Activated CD4-positive, alpha-beta T cell treated with anti-CD3 and anti-CD28 coated beads for 36 hours (primary cell): Measurements from ENCODE around the gene FOXG1. TPM values are rescaled to one million over a fixed set of nuclear protein-coding genes. Genes with fewer than 3 reads are reported as not detected.
A peak's percentile ranks its signal among the peaks of the same experiment; 100 is the strongest.

ENCODE experiments used
- ATAC-seq: fragments of 200-7000 bp; cut with Tn5 transposase; one replicate; pipeline ENCODE4 v1.10.0; 2021; ENCODE audit warnings: mild to moderate bottlenecking, moderate library complexity
- CTCF ChIA-PET: fragments of 350-600 bp; sonication (Branson Sonifier 250); formaldehyde crosslinking; loops from one replicate; lab custom pipeline; 2021; ENCODE audit warnings: antibody characterized with exemption; lab: Charles Lee
- POLR2A ChIA-PET: fragments of 350-600 bp; sonication (Branson Sonifier 250); formaldehyde crosslinking; loops from one replicate; lab custom pipeline; 2021; ENCODE audit warnings: antibody characterized with exemption, inconsistent platforms; lab: Charles Lee
- DNase-seq: peaks from one replicate; pipeline ENCODE4 v3.0.0-alpha.2; 2020
- H3K27ac Mint-ChIP-seq: one replicate; pipeline ENCODE4 v1.8.0; 2021; ENCODE audit warnings: mixed read lengths
- H3K27me3 Mint-ChIP-seq: one replicate; pipeline ENCODE4 v1.8.0; 2021; ENCODE audit warnings: mixed read lengths
- H3K36me3 Mint-ChIP-seq: one replicate; pipeline ENCODE4 v1.8.0; 2021; ENCODE audit warnings: low read depth, mixed read lengths
- H3K4me1 Mint-ChIP-seq: one replicate; pipeline ENCODE4 v1.8.0; 2021; ENCODE audit warnings: mixed read lengths
- H3K4me3 Mint-ChIP-seq: one replicate; pipeline ENCODE4 v1.8.0; 2021; ENCODE audit warnings: mild to moderate bottlenecking, moderate library complexity, mixed read lengths
- H3K9me3 Mint-ChIP-seq: one replicate; pipeline ENCODE4 v1.8.0; 2021; ENCODE audit warnings: low read depth, mixed read lengths
- intact Hi-C, 2 experiments: fragments of 100-400 bp; cut with DNase I in 1 of 2; cut with micrococcal nuclease in 1 of 2; formaldehyde crosslinking; loops; one replicate each; pipeline versions ENCODE4 v1.14.2 to v1.15.1; 2022 to 2024; cut with DNase I, micrococcal nuclease
- total RNA-seq, 2 experiments: library from RNA; stranded (reverse); gene quantifications; one replicate each; pipeline ENCODE4 v1.2.3, GENCODE V29; 2021

FOXG1 gene
- total RNA-seq, 2 experiments from 2014 or later, result not detected

- intact Hi-C loops, result no loop called here
- Mint-ChIP-seq H3K27me3 (peaks cover 61% of the 10 kb centered on the region), H3K4me3 (no peak overlapping the region), H3K9me3 (peaks cover 11% of the 10 kb centered on the region), H3K27ac (no peak overlapping the region), H3K36me3 (peaks cover 9% of the 10 kb centered on the region), H3K4me1 (peaks cover 1% of the 10 kb centered on the region)
- ChIA-PET POLR2A (no interaction called here), CTCF (no interaction called here)
- ATAC-seq (no peak), DNase-seq (no peak)
Observed at GRCh38 chr14:28771168-28771567, 4.6 kb downstream of the FOXG1 start.

DNA sequence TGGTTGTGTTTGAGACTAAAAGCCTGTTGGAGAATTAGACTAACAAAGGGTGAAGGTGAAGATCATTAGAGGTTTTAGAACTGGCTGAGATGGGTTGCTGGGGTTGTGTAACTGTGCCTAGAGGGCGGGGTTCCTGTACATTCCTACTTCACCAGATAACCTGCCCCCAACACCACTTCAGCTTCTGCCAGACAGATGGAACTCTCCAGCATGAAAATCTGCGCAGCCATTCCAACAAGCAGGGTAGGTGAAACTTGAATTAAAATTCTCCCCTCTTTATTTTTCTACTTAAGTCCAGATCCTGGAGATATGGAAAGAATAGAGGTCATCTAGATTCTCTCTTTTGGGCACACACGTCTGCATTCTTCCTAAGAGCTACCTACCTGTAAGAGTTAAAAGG lies 6.0 kb downstream of the FOXG1 start:
- H3K4me3 Mint-ChIP-seq, result no peak overlapping the region
- H3K4me1 Mint-ChIP-seq, result no peaks in the 10 kb centered on the region
- ATAC-seq, result no peak
- H3K9me3 Mint-ChIP-seq, result peaks cover 13% of the 10 kb centered on the region
- no peak for DNase-seq
- H3K27ac Mint-ChIP-seq, result no peak overlapping the region
- H3K27me3 Mint-ChIP-seq, result peaks cover 64% of the 10 kb centered on the region
- intact Hi-C loops, result loop anchor here in 1 of 2 experiments (2.0 kb wide), 1 partner anchor 16 kb away; no protein-coding TSS in a partner anchor
- POLR2A ChIA-PET, result no interaction called here
- peaks cover 8% of the 10 kb centered on the region for H3K36me3 Mint-ChIP-seq
- CTCF ChIA-PET, result no interaction called here

- ATAC-seq, result no peak
- POLR2A ChIA-PET, result no interaction called here
- no peaks in the 10 kb centered on the region for H3K4me1 Mint-ChIP-seq
- no peak for DNase-seq
- peaks cover 11% of the 10 kb centered on the region for H3K9me3 Mint-ChIP-seq
- no peak overlapping the region for H3K4me3 Mint-ChIP-seq
- peaks cover 3% of the 10 kb centered on the region for H3K36me3 Mint-ChIP-seq
- CTCF ChIA-PET, result no interaction called here
- H3K27ac Mint-ChIP-seq, result no peak overlapping the region
- peaks cover 63% of the 10 kb centered on the region for H3K27me3 Mint-ChIP-seq
- intact Hi-C loops, result loop anchor here in 1 of 2 experiments (2.0 kb wide), 1 partner anchor 16 kb away; no protein-coding TSS in a partner anchor
Observed at GRCh38 chr14:28773176-28773575, 6.6 kb downstream of the FOXG1 start.

- CTCF ChIA-PET, result no interaction called here
- no peak overlapping the region for H3K4me3 Mint-ChIP-seq
- DNase-seq (peak; percentile 16), ATAC-seq (no peak)
- H3K27ac Mint-ChIP-seq, result no peak overlapping the region
- H3K27me3 Mint-ChIP-seq, result peaks cover 62% of the 10 kb centered on the region
- POLR2A ChIA-PET, result no interaction called here
- intact Hi-C loops, result loop anchor here in 1 of 2 experiments (2.0 kb wide), 1 partner anchor 17 kb away; no protein-coding TSS in a partner anchor
- H3K9me3 Mint-ChIP-seq, result peaks cover 11% of the 10 kb centered on the region
- H3K36me3 Mint-ChIP-seq, result no peaks in the 10 kb centered on the region
- H3K4me1 Mint-ChIP-seq, result no peaks in the 10 kb centered on the region
Observed at GRCh38 chr14:28773861-28774691, 7.5 kb downstream of the FOXG1 start.

- Mint-ChIP-seq H3K4me3 (no peak overlapping the region), H3K4me1 (no peaks in the 10 kb centered on the region), H3K27ac (no peak overlapping the region), H3K9me3 (peaks cover 11% of the 10 kb centered on the region), H3K36me3 (no peaks in the 10 kb centered on the region), H3K27me3 (peaks cover 67% of the 10 kb centered on the region)
- POLR2A ChIA-PET, result no interaction called here
- DNase-seq (no peak), ATAC-seq (no peak)
- CTCF ChIA-PET, result no interaction called here
- intact Hi-C loops, result no loop called here
Observed at GRCh38 chr14:28774764-28775735, 8.5 kb downstream of the FOXG1 start.

DNA sequence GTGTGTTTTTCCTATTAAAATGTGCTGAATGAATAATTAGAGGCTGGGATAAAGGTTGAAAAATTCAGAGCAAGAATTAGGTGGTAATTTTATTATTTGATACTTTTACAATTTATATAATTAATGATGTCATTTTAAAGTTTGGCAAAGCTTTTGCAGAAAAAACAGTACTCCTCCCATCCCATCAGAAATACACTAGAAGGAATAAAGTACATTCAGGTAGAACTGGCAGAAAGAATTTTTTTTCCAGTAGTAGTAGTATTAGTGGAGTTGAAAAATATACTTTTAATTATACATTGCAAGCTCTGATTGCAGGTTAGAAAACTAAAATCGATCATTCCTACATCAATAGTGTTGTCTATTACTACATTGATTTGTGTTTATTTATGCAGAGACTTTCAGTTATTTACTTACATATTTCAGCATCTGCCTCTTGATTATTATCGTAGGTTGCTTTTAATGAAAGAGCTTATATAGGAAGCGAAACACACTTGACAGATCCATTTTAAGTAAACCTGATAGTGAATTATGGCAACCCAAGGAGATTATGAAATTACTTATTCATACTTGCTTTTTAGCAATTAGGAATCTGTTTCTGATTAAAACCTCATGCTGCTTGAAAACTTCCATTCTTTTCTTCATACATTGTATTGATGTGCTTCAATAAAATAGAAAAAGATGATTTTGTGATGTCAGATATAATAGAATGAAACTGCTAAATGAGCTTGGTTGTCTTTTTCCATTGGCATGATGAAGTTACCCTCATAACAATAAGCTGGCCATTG lies 10.1 kb downstream of the FOXG1 start:
- Mint-ChIP-seq H3K4me3 (no peak overlapping the region), H3K9me3 (peaks cover 11% of the 10 kb centered on the region), H3K27ac (no peak overlapping the region), H3K4me1 (no peaks in the 10 kb centered on the region), H3K27me3 (peaks cover 69% of the 10 kb centered on the region), H3K36me3 (no peaks in the 10 kb centered on the region)
- DNase-seq, result no peak
- ChIA-PET POLR2A (no interaction called here), CTCF (no interaction called here)
- ATAC-seq, result no peak
- intact Hi-C loops, result no loop called here

- no peak overlapping the region for H3K27ac Mint-ChIP-seq
Observed at GRCh38 chr14:28777471-28778137, 11.0 kb downstream of the FOXG1 start.

GRCh38 chr14:28778138-28779117 lies 11.8 kb downstream of the FOXG1 start:
- no peak for ATAC-seq
- Mint-ChIP-seq H3K27me3 (peaks cover 58% of the 10 kb centered on the region), H3K4me1 (no peaks in the 10 kb centered on the region), H3K36me3 (no peaks in the 10 kb centered on the region), H3K9me3 (peaks cover 9% of the 10 kb centered on the region), H3K27ac (no peak overlapping the region), H3K4me3 (no peak overlapping the region)
- ChIA-PET CTCF (no interaction called here), POLR2A (no interaction called here)
- intact Hi-C loops, result no loop called here
- no peak for DNase-seq

More at GRCh38 chr14:28777471-28778137, 11.0 kb downstream of the FOXG1 start:
- CTCF ChIA-PET, result no interaction called here
- no peak overlapping the region for H3K4me3 Mint-ChIP-seq
- DNase-seq (no peak), ATAC-seq (no peak)
- intact Hi-C loops, result no loop called here
- H3K4me1 Mint-ChIP-seq, result no peaks in the 10 kb centered on the region
- peaks cover 11% of the 10 kb centered on the region for H3K9me3 Mint-ChIP-seq
- no peaks in the 10 kb centered on the region for H3K36me3 Mint-ChIP-seq
- peaks cover 65% of the 10 kb centered on the region for H3K27me3 Mint-ChIP-seq
- POLR2A ChIA-PET, result no interaction called here

DNA sequence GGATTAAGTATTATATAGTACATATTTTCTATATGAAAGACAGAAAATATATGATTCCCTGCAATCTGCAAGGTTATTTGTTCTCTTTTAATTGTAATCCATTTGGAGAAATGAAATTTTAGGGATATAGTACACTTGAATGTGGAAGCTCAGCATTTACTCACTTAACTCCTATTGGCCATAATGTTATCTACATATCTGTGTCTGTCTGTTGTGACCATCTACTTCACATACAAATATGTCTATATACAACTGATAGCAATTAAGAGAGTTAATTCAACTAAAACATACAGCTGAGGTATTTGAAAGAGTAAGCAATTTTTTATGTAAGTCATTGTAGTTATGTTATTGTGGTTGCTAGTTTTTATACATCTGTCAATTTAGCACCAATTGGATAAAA lies 12.9 kb downstream of the FOXG1 start:
- CTCF ChIA-PET, result no interaction called here
- no peaks in the 10 kb centered on the region for H3K4me1 Mint-ChIP-seq
- no peak overlapping the region for H3K27ac Mint-ChIP-seq
- intact Hi-C loops, result no loop called here
- DNase-seq (no peak), ATAC-seq (no peak)
- peaks cover 58% of the 10 kb centered on the region for H3K27me3 Mint-ChIP-seq
- no peaks in the 10 kb centered on the region for H3K36me3 Mint-ChIP-seq
- no peak overlapping the region for H3K4me3 Mint-ChIP-seq
- POLR2A ChIA-PET, result no interaction called here
- H3K9me3 Mint-ChIP-seq, result peaks cover 8% of the 10 kb centered on the region
